Activated naive CD8-positive, alpha-beta T cell treated with anti-CD3 and anti-CD28 coated beads, Interleukin-2, amount 50 U/mL, for 24 hours (primary cell): ENCODE data around the gene NOL11.
"Not testable (repeated sequence)": the region's sequence is repeated elsewhere in the genome, so short reads cannot be mapped to it uniquely, and the experiment has no call there.

ENCODE experiments used
- ATAC-seq: fragments of 150-1000 bp; cut with Tn5 transposase; one replicate; pipeline ENCODE4 v1.10.0; 2021
- DNase-seq: peaks from one replicate; pipeline ENCODE4 v3.0.0; 2021
- H3K27ac Mint-ChIP-seq: one replicate; pipeline ENCODE4 v1.8.0; 2021; ENCODE audit warnings: mild to moderate bottlenecking, mixed read lengths
- H3K27me3 Mint-ChIP-seq: one replicate; pipeline ENCODE4 v1.8.0; 2021; ENCODE audit warnings: mixed read lengths
- H3K36me3 Mint-ChIP-seq: one replicate; pipeline ENCODE4 v1.8.0; 2021; ENCODE audit warnings: low read depth, mixed read lengths
- H3K4me1 Mint-ChIP-seq: one replicate; pipeline ENCODE4 v1.8.0; 2021; ENCODE audit warnings: mixed read lengths
- H3K4me3 Mint-ChIP-seq: one replicate; pipeline ENCODE4 v1.8.0; 2021; ENCODE audit warnings: mild to moderate bottlenecking, moderate library complexity, mixed read lengths
- H3K9me3 Mint-ChIP-seq: one replicate; pipeline ENCODE4 v1.8.0; 2021; ENCODE audit warnings: mixed read lengths

NOL11 gene

DNA sequence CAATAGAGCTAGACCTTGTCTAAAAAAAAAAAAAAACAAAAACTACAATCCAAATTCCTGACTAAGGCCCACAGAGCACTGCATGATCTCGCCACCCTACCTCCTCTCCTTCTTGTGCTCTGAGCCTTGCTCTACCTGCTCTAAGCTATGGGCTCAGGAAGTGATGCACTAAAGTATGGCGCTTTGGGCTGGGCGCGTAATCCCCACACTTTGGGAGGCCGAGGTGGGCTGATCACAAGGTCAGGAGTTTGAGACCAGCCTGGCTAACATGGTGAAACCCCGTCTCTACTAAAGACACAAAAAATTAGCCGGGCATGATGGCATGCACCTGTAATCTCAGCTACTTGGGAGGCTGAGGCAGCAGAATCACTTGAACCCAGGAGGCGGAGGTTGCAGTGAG lies 37.0 kb downstream of the NOL11 start:
- not testable (repeated sequence) for H3K4me3 Mint-ChIP-seq, ATAC-seq

DNA sequence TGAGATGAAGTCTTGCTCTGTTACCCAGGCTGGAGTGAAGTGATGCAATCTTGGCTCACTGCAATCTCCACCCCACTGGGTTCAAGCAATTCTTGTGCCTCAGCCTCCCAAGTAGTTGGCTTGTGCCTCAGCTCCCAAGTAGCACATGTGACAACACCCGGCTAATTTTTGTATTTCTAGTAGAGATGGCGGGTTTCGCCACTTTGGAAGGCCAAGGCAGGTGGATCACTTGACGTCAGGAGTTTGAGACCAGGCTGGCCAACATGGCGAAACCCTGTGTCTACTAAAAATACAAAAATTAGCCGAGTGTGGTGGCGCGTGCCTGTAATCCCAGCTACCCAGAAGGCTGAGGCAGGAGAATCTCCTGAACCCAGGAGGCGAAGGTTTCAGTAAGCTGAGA lies 39.0 kb downstream of the NOL11 start:
- peaks cover 16% of the 10 kb centered on the region for H3K36me3 Mint-ChIP-seq
- H3K9me3 Mint-ChIP-seq, H3K27me3 Mint-ChIP-seq, H3K27ac Mint-ChIP-seq, H3K4me1 Mint-ChIP-seq, DNase-seq, H3K4me3 Mint-ChIP-seq, ATAC-seq: not testable (repeated sequence)

More for the DNA sequence above, 37.0 kb downstream of the NOL11 start:
- H3K36me3 Mint-ChIP-seq, result peaks cover 33% of the 10 kb centered on the region
- H3K4me1 Mint-ChIP-seq, DNase-seq, H3K27ac Mint-ChIP-seq, H3K9me3 Mint-ChIP-seq, H3K27me3 Mint-ChIP-seq: not testable (repeated sequence)

DNA sequence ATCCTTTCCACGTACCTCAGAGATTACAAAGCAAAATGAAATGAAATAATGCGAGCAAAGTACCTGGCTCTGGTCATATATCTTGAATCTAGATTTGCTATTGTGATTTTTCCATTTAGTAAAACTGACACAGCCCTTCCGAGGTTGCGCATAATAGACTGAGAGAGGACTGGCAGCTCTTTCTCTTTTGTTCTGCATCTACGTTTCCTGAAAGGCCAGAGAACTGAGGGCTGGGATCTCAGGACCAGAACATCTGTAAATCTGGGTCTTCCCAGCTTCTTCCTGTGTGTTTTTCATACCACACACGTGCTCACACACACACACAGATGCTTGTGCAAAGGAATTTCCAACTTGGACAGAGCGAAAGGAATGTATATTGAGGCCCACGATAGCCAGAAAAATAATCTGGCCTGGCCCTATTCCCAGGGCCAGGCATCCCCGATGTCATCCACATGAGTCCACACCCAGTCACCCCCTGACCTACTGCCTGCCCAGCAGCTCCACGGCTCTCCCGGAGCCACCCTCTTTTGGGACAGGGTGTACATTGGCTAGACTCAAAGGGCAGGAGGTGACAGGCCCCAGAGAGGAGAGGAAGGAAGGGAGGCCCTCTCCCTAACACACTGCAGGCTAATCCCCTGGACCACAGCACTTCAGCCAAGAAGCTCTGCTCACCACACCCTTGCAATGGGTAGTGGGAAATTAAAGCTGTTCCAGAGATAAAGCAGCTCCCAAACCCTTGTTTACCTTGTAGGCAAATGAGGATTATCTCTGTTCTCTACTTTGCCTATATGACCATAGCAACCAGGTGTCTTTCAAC lies 41.8 kb downstream of the NOL11 start:
- DNase-seq, result no peak

DNA sequence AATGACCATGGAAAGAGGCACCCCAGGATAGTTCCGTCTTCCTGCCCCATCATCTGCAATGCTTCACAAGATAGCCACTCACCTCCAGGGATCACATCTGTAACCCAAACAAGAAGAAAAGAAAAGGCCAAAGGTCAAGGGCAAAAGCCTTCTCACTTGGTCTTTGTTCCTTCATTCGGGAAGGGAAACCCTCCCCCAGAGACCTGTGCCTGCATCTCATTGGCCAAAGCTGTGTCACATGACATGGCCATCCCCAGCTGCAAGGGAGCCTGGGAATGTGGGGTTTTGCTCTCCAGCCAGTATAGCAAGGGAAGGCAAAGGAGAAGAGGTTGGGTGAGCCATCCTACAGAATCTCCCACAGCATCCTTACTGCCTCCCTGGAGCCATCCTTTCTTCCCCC lies 47.9 kb downstream of the NOL11 start:
- ATAC-seq (no peak), DNase-seq (no peak)
- Mint-ChIP-seq H3K27me3 (no peaks in the 10 kb centered on the region), H3K27ac (no peak overlapping the region), H3K4me1 (no peaks in the 10 kb centered on the region), H3K4me3 (no peak overlapping the region), H3K9me3 (no peaks in the 10 kb centered on the region), H3K36me3 (no peaks in the 10 kb centered on the region)

More for the DNA sequence above, 41.8 kb downstream of the NOL11 start:
- peaks cover 5% of the 10 kb centered on the region for H3K36me3 Mint-ChIP-seq
- no peaks in the 10 kb centered on the region for H3K9me3 Mint-ChIP-seq
- no peak for ATAC-seq
- H3K27me3 Mint-ChIP-seq, result no peaks in the 10 kb centered on the region
- no peak overlapping the region for H3K4me3 Mint-ChIP-seq
- H3K27ac Mint-ChIP-seq, result no peak overlapping the region
- peaks cover 8% of the 10 kb centered on the region for H3K4me1 Mint-ChIP-seq

DNA sequence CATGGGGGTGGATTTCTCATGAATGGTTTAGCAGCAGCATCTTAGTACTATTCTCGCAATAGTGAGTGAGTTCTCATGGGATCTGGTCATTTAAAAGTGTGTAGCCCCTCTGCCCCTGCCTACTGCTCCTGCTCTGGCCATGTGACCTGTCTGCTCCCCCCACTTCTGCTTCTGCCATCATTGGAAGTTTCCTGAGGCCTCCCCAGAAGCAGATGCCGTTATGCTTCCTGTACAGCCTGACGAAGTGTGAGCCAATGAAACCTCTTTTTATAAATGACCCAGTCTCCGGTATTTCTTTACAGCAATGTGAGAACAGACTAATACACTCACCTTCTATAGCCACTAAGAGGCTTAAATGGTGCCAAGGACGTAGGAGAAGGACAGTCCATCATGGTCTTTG lies 51.5 kb downstream of the NOL11 start:
- ATAC-seq (no peak), DNase-seq (no peak)
- Mint-ChIP-seq H3K4me3 (no peak overlapping the region), H3K27me3 (no peaks in the 10 kb centered on the region), H3K9me3 (no peaks in the 10 kb centered on the region), H3K27ac (no peak overlapping the region), H3K36me3 (no peaks in the 10 kb centered on the region), H3K4me1 (no peaks in the 10 kb centered on the region)

DNA sequence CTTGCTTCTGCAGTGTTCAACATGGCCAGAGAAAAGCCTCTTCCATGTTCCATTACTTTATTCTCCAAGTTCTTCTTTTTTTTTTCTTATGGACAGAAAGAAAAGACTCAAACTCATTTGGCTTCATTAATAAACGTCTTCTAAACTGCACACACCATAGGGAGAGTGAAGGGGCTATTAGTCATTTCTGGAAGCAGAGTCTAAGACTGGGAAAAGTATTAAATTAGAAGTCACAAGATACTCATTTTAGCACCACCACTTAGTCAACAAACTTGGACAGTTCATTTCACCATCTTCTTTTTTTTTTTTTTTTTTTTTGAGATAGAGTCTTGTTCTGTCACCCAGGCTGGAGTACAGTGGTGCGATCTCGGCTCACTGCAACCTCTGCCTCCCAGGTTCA lies 52.8 kb downstream of the NOL11 start:
- ATAC-seq (no peak), DNase-seq (no peak)
- no peaks in the 10 kb centered on the region for H3K4me1 Mint-ChIP-seq
- no peak overlapping the region for H3K4me3 Mint-ChIP-seq
- no peaks in the 10 kb centered on the region for H3K9me3 Mint-ChIP-seq
- H3K36me3 Mint-ChIP-seq, result no peaks in the 10 kb centered on the region
- no peak overlapping the region for H3K27ac Mint-ChIP-seq
- no peaks in the 10 kb centered on the region for H3K27me3 Mint-ChIP-seq

DNA sequence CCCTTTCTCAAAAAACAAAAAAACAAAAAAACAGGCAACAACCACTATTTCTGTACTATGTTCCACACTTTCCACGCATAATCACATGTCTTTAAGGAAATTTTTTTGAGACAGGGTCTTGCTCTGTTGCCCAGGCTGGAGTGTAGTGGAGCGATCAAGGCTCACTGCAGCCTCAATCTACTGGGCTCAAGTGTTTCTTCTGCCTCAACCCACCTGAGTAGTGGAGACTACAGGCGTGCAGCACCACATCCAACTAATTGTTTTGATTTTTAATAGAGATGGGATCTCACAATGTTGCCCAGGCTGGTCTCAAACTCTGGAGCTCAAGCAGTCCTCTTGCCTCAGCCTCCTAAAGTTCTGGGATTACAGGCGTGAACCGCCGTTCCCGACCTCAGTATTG lies 54.9 kb downstream of the NOL11 start:
- DNase-seq, result no peak

DNA sequence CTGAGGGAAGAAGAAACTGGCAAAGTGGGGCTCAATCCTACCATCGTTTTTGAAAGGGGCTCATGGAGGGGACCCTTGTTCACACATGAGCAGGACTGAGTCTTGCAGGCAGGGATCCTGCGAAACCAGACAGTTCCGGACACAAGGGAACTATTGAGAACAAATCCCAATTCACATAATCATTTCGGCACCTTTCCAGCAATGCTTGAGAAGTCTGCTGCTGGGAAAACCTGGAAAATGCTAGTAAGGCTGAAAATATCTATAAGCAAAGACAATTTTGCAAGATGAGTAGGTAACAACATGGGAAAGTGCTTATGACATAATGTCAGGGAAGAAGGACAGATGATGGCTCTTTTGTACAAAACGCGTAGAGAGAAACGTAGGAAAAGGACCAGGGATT lies 55.5 kb downstream of the NOL11 start:
- H3K9me3 Mint-ChIP-seq, result no peaks in the 10 kb centered on the region
- H3K36me3 Mint-ChIP-seq, result no peaks in the 10 kb centered on the region
- no peaks in the 10 kb centered on the region for H3K27me3 Mint-ChIP-seq
- no peak overlapping the region for H3K27ac Mint-ChIP-seq
- DNase-seq (no peak), ATAC-seq (no peak)
- no peak overlapping the region for H3K4me3 Mint-ChIP-seq
- H3K4me1 Mint-ChIP-seq, result no peaks in the 10 kb centered on the region

More for the DNA sequence above, 54.9 kb downstream of the NOL11 start:
- Mint-ChIP-seq H3K27ac (no peak overlapping the region), H3K36me3 (no peaks in the 10 kb centered on the region), H3K27me3 (no peaks in the 10 kb centered on the region), H3K4me1 (no peaks in the 10 kb centered on the region), H3K9me3 (no peaks in the 10 kb centered on the region), H3K4me3 (no peak overlapping the region)
- ATAC-seq, result no peak

DNA sequence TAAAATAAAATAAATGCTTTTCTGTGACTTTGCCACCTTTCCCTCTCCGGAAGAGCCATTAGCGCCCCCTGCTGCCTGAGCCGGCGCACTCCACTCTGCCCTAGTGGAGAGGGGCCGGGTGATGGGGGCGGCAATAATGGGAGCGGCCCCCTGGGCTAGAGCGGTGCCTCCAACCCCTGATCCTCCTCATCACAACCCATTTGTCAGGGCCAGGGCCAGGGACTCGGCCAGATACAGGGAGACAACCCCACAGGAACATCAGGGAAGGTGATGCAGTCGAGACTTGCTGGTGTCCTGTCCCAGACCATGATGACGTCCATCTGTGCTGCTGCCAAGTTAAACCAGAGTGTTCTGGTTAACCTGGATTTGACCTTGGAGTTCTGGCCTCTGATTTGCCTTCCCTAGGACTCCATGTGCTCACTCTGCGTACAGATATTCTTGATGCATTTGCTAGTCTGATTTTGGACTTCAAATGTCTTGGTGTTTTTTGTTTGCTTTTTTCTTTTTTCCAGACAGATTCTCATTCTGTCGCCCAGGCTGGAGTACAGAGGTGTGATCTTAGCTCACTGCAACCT lies 61.4 kb downstream of the NOL11 start:
- Mint-ChIP-seq H3K9me3 (no peaks in the 10 kb centered on the region), H3K4me1 (no peaks in the 10 kb centered on the region), H3K36me3 (no peaks in the 10 kb centered on the region), H3K27ac (no peak overlapping the region), H3K27me3 (no peaks in the 10 kb centered on the region), H3K4me3 (no peak overlapping the region)
- ATAC-seq, result peak; percentile 46
- DNase-seq, result peak; percentile 35

DNA sequence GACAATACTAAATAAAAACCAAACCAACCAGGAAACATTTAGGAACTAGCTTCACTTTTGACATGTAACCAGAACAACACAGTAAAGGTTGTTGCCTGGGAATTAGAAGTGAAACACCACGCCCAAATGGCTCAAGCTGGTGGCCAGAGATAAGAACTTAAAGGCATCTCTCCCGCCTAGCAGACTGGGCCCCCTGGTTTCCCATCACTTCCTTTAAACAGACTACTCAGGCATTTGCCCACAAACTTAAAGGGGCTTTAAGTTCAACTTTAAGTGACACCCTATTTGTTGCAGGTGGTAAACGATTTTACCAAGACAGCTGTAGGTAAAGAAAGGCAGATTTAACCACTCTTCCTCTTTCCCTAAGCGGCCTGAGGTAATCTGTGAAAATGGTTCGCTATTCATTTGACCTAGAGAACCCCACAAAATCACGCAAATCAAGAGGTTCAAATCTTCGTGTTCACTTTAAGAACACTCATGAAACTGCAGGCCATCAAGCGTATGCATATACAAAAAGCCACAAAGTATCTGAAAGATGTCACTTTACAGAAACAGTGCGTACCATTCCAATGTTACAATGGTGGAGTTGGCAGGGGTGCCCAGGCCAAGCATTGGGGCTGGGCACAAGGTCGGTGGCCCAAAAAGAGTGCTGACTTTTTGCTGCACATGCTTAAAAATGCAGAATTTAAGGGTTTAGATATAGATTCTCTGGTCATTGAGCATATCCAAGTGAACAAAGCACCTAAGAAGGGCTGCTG lies 66.8 kb downstream of the NOL11 start:
- Mint-ChIP-seq H3K4me1 (no peaks in the 10 kb centered on the region), H3K9me3 (no peaks in the 10 kb centered on the region), H3K27me3 (no peaks in the 10 kb centered on the region), H3K36me3 (no peaks in the 10 kb centered on the region), H3K4me3 (no peak overlapping the region), H3K27ac (no peak overlapping the region)
- no peak for DNase-seq
- ATAC-seq, result no peak

DNA sequence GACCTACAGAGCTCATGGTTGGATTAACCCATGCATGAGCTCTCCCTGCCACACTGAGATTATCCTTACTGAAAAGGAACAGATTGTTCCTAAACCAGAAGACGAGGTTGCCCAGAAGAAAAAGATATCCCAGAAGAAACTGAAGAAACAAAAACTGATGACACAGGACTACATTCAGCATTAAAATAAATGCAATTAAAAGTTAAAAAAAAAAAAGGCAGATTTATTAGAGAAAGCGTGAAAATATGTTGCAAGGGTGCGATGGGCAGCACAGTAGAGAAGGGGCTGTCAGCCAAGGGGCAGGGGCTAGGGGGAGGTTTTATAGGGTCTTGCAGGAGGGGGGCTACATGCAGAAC lies 67.4 kb downstream of the NOL11 start:
- ATAC-seq (no peak), DNase-seq (no peak)
- Mint-ChIP-seq H3K4me3 (no peak overlapping the region), H3K4me1 (no peaks in the 10 kb centered on the region), H3K36me3 (no peaks in the 10 kb centered on the region), H3K27ac (no peak overlapping the region), H3K9me3 (no peaks in the 10 kb centered on the region), H3K27me3 (no peaks in the 10 kb centered on the region)

DNA sequence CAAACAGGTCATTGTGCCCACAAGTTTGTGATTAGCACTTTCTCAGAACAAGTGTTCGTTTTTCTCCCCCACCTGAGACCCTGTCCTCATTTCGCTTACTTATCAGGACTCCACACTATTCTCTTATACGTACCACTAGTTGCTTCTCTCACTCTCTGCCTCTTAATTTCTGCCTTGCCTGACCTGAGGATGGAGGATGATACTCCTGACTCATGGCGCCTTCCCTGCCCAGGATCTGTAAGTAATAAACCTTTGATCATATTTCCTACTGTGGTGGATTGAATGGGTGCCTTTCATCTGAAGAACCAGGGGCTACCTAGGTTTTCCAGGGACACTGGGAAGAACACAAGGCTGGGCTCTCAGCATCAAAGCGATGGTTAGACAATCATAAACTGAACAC lies 67.8 kb downstream of the NOL11 start:
- ATAC-seq (no peak), DNase-seq (no peak)
- no peaks in the 10 kb centered on the region for H3K27me3 Mint-ChIP-seq
- no peak overlapping the region for H3K27ac Mint-ChIP-seq
- no peak overlapping the region for H3K4me3 Mint-ChIP-seq
- no peaks in the 10 kb centered on the region for H3K36me3 Mint-ChIP-seq
- H3K9me3 Mint-ChIP-seq, result no peaks in the 10 kb centered on the region
- no peaks in the 10 kb centered on the region for H3K4me1 Mint-ChIP-seq
